ENCODE data around the gene AFAP1L2.

Gene AFAP1L2

GRCh38 chr10:114288424-114289095 lies 115.7 kb downstream of the AFAP1L2 start:
- DNase-seq (ENCODE audit: low read depth): no peak

GRCh38 chr10:114286921-114287320 lies 117.4 kb downstream of the AFAP1L2 start:
- no peak for DNase-seq (ENCODE audit: low read depth)

- DNase-seq (ENCODE audit: low read depth): no peak
Measured at GRCh38 chr10:114285961-114286441, 118.3 kb downstream of the AFAP1L2 start.

GRCh38 chr10:114284346-114285071 lies 119.8 kb downstream of the AFAP1L2 start:
- no peak for DNase-seq (ENCODE audit: low read depth)

GRCh38 chr10:114283535-114284234 lies 120.6 kb downstream of the AFAP1L2 start:
- no peak for DNase-seq (ENCODE audit: low read depth)

GRCh38 chr10:114283091-114283490 lies 121.2 kb downstream of the AFAP1L2 start:
- DNase-seq (ENCODE audit: low read depth): no peak

GRCh38 chr10:114282526-114282925 lies 121.8 kb downstream of the AFAP1L2 start:
- DNase-seq (ENCODE audit: low read depth): no peak

GRCh38 chr10:114281461-114281860 lies 122.8 kb downstream of the AFAP1L2 start:
- DNase-seq (ENCODE audit: low read depth): no peak

- DNase-seq (ENCODE audit: low read depth): no peak
Measured at GRCh38 chr10:114281006-114281405, 123.3 kb downstream of the AFAP1L2 start.

- DNase-seq (ENCODE audit: low read depth): no peak
Measured at GRCh38 chr10:114279901-114280644, 124.2 kb downstream of the AFAP1L2 start.

GRCh38 chr10:114279289-114279688 lies 125.0 kb downstream of the AFAP1L2 start:
- DNase-seq (ENCODE audit: low read depth): no peak

GRCh38 chr10:114278884-114279191 lies 125.5 kb downstream of the AFAP1L2 start:
- no peak for DNase-seq (ENCODE audit: low read depth)

- no peak for DNase-seq (ENCODE audit: low read depth)
Measured at GRCh38 chr10:114278140-114278883, 126.0 kb downstream of the AFAP1L2 start.

- DNase-seq (ENCODE audit: low read depth): no peak
Measured at GRCh38 chr10:114276671-114277070, 127.6 kb downstream of the AFAP1L2 start.

GRCh38 chr10:114276066-114276465 lies 128.2 kb downstream of the AFAP1L2 start:
- DNase-seq (ENCODE audit: low read depth): no peak

- no peak for DNase-seq (ENCODE audit: low read depth)
Measured at GRCh38 chr10:114274616-114275453, 129.5 kb downstream of the AFAP1L2 start.

GRCh38 chr10:114273910-114274309 lies 130.4 kb downstream of the AFAP1L2 start:
- DNase-seq (ENCODE audit: low read depth): no peak

GRCh38 chr10:114272696-114273095 lies 131.6 kb downstream of the AFAP1L2 start:
- no peak for DNase-seq (ENCODE audit: low read depth)

GRCh38 chr10:114271779-114272167 lies 132.5 kb downstream of the AFAP1L2 start:
- DNase-seq (ENCODE audit: low read depth): no peak

GRCh38 chr10:114271075-114271778 lies 133.1 kb downstream of the AFAP1L2 start:
- DNase-seq (ENCODE audit: low read depth): no peak
